Heart left ventricle (tissue), 13 donors: ENCODE measurements around the gene IL1R2.

Experiments
- POLR2A ChIP-seq, 2 donors: fragments of 450-650 bp; IDR thresholded peaks; one replicate each; pipeline ENCODE4 v1.6.1; 2017; ENCODE audit warnings: antibody characterized with exemption in 2 of 2, mild to moderate bottlenecking in 2 of 2, moderate library complexity in 2 of 2
- TF ChIP-seq, protein P1 (sequence below), 12 donors: fragments of 200-600 bp; sonication (generic) in 4 of 12; IDR thresholded peaks; one replicate each; pipeline versions ENCODE4 v1.5.0 to v1.8.0; 2018 to 2022; ENCODE audit warnings: antibody characterized with exemption in 12 of 12, mild to moderate bottlenecking in 5 of 12
- donor health status: ischemic (EF 13 %, LVEDD 7.1; RV severe dilation, severe dysfunction).
- donor health status: DM: no; HTN: yes; CAD: no.
- donor health status: DM: no; HTN: no; CAD: no.
- donor health status: ischemic (EF 25% LVEDD 6.9; RV normal size, moderate dysfunction).
- donor health status: ischemic (EF 25% LVEDD 5.7; RV mildly dilated, moderate dysfunction).
- donor health status: ischemic (EF 35%, LVEDD 5.7; RV mildly dilated, moderate dysfunction).
- donor health status: nonischemic (EF 11% LVEDD 7.7; RV severe dilation, severe dysfunction).
- donor health status: DM: yes; HTN: yes; CAD: no.
- donor health status: PGD.
- donor health status: ischemic (EF 29% LVEDD 5.4; RV normal size, mild dysfunction).
- donor health status: nonischemic (EF 23%, LVEDD 6.1; RV moderate dilation, normal function).

DNA sequence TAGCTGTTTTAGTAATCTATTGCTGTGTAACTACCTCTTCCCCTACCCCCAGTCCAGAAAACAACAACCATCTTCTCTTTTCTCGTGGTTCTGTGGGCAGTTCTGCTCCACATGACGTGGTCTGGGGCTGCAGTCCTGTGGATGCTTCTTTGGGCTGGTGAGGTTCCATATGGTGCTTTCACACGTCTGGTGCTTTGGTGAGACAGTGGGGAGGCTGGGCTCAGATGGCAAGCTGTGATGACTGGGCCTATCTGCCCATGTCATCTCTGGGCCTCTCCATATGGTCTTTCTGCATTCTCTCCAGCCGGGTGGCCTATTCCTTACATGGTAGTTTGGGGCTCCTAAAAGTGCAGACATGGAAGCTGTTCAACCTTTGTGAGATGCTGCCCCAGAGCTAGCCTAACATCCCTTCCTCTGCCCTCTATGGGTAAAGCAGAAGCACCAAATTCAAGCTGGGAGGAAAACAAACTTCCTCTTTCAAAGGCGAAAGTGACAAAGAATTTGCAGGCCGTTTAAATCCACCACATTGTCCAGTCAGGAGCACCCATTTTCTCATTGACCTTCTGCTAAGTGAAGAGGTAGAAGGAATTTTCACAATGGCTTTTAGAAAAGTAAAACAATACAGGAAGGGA, 82.5 kb downstream of the IL1R2 start:
- TF ChIP-seq POLR2A (IDR thresholded peaks at IDR 0.05): no peak
- TF ChIP-seq, protein P1, sequence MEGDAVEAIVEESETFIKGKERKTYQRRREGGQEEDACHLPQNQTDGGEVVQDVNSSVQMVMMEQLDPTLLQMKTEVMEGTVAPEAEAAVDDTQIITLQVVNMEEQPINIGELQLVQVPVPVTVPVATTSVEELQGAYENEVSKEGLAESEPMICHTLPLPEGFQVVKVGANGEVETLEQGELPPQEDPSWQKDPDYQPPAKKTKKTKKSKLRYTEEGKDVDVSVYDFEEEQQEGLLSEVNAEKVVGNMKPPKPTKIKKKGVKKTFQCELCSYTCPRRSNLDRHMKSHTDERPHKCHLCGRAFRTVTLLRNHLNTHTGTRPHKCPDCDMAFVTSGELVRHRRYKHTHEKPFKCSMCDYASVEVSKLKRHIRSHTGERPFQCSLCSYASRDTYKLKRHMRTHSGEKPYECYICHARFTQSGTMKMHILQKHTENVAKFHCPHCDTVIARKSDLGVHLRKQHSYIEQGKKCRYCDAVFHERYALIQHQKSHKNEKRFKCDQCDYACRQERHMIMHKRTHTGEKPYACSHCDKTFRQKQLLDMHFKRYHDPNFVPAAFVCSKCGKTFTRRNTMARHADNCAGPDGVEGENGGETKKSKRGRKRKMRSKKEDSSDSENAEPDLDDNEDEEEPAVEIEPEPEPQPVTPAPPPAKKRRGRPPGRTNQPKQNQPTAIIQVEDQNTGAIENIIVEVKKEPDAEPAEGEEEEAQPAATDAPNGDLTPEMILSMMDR (IDR thresholded peaks at IDR 0.05): peak in 1 of 12 donors; percentile 6
